Ramos (cell line): ENCODE measurements around the gene SMARCE1.

ENCODE experiments used
- in situ Hi-C: fragments of 300-500 bp; cut with MboI; formaldehyde crosslinking; loops from one replicate; pipeline ENCODE4 v1.14.3; 2022; ENCODE audit warnings: low sequenced_read_pairs; ENCODE audit not compliant: unreplicated experiment

Gene SMARCE1

DNA sequence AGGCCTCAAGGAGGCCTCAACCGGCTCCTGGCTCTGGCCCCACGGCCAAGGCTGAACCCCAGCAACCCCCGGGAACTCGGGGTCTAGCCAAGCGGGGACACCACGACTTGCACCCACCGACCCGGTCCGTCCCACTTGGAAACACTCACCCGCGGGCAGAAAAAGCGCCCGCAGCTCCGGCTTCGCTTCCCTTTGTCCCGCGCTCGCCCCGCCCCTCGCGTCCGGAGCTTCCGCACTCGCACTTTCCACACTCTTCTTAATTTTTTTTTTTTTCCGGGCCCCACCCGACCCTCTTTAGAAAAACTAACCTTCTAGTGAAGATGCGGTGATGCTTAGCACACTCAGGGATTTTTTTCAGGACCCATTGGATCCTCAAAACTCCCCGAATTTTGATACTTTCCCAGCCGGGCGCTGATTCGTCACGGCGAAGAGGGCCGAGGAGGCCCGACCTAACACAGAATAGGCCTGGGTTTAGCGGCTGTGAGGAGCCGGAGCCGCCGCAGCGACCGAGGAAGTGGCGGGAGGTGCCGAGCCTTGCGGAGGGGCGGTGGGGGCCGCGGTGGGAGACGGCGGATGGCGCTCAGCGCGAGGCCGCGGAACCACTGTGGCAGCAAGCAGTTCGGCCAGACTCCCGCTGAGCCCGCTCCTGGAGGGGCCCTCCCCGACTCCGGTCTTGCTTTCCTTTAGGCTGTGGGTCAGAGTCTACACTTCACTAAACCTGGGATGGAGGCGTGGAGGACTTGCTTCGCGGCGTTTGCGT, at the start of gene SMARCE1:
TSS of gene SMARCE1 (minus strand) at position 195 of the 760 bp plus-strand sequence. CDS start 2,016 bp downstream, outside the sequence.
- in situ Hi-C loops, result no loop called here

DNA sequence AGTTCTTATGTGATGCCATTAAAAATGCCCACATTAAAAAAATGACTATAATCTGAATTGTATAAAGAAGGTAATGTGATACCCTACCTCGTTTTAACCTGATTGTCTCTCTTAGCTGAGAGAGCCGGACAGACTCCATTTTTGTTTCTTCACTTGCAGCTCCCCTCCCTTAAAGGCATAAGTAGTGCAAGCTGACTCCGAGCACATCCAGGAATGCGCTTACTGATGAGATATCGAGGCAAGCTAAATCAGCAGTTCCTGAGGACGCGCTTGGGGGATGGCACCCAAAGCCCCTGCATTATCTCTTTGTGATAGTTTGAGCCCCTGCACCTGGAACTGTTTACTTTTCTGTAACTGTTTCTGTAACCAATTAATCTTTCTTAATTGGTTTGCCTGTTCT, 49.7 kb upstream of the SMARCE1 start:
- in situ Hi-C loops, result no loop called here

- in situ Hi-C loops, result no loop called here
These were observed 49.0 kb upstream of the SMARCE1 start for GRCh38 chr17:40696651-40697072.

GRCh38 chr17:40695874-40696472, 48.4 kb upstream of the SMARCE1 start:
- in situ Hi-C loops, result no loop called here

DNA sequence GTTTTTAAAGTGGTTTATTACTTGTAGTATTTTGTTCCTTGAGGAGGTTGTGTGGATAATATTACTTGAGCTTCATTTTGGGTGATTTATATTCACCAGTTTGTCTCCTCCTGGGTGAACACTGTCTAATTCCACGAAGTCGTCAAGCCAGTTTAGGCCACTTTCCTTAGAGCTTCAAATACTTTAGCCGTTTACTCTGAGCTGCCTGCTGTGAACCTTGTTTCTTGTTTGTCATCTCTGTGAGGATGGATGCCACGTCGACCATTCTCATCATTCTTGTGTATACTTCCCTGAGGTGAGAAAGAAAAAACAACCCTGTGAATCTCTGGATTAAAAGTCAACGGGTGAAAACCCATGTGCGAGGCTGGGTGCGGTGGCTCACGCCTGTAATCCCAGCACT, 47.0 kb upstream of the SMARCE1 start:
- in situ Hi-C loops, result no loop called here

DNA sequence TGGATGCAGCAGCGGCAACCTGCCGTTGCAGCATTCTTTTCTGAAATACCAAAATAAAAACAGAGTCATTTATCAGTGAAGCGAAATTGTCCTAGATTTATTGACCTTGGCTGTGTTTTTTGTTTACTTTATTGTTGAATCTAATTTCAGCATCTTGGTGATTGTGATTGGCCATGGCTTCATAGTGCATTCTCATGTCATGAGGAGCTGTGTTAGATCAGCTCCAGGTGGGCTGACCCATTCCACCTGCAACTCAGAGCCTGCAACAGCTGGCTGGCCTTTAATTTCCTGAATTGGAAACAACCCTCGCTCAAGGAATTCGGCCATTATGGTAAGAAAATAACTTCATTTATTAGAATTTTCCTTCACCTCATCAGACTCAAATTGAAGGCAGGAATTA, 39.5 kb upstream of the SMARCE1 start:
- in situ Hi-C loops, result no loop called here

GRCh38 chr17:40686192-40686591, 38.6 kb upstream of the SMARCE1 start:
- in situ Hi-C loops, result no loop called here

DNA sequence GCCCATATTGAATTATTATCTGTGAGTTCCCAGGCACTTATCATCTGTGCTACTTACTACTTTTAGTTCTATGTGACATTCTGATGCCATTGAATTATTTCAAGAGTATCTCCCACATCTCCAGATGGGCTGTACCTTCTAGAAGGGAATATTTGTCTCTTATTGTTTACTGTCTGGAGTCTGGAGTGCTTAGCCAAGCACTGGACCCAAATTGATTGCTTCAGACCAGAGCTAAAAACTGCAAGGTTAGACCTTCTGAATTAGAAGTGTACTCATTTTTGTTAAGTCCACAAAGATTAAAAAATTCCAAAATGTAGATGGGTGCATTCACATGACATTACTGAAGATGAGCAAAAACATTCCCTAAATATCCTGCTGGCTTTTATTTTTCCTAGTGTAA, 33.4 kb upstream of the SMARCE1 start:
- in situ Hi-C loops, result no loop called here

DNA sequence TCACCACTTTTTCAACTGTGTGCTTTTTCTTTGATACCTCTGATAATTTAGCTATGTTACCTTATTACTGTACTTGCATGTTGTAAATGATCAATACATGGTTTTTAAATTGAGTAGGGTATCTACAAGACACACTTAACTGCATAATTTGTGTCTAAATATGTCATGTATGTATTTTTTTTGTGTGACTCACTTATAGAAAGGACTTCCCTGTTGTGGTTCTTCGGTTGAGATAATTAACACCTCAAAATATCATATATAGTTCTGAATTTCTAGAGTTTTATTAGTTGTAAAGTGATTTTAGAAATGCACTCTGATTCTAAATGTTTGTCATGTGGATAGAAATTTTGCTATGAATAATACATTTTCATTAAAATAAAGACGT, 31.9 kb upstream of the SMARCE1 start:
- in situ Hi-C loops, result no loop called here

- in situ Hi-C loops, result no loop called here
These were observed 31.4 kb upstream of the SMARCE1 start for GRCh38 chr17:40678902-40679522.

GRCh38 chr17:40675905-40676304, 28.3 kb upstream of the SMARCE1 start:
- in situ Hi-C loops, result no loop called here

DNA sequence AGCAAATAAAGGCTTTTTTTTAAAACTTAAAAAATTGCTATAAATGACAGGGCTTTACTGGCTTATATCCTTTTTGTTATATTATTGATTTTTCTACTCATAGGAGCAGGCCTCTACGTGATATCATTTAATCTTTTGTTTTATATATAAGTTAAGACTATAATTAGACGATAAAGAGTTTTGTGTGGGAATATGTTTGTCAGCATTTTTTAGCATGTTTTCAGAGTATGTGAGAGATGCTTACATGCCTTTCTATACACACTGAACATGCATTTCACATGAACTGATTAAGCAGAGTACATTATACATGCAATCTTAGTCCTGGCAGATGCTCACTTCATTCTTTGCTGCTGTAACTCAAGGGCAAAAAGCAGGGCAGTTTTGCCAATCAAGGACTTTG, 25.0 kb upstream of the SMARCE1 start:
- in situ Hi-C loops, result no loop called here

GRCh38 chr17:40671282-40671681, 23.7 kb upstream of the SMARCE1 start:
- in situ Hi-C loops, result no loop called here

- in situ Hi-C loops, result no loop called here
These were observed 18.7 kb upstream of the SMARCE1 start for GRCh38 chr17:40666331-40666730.

DNA sequence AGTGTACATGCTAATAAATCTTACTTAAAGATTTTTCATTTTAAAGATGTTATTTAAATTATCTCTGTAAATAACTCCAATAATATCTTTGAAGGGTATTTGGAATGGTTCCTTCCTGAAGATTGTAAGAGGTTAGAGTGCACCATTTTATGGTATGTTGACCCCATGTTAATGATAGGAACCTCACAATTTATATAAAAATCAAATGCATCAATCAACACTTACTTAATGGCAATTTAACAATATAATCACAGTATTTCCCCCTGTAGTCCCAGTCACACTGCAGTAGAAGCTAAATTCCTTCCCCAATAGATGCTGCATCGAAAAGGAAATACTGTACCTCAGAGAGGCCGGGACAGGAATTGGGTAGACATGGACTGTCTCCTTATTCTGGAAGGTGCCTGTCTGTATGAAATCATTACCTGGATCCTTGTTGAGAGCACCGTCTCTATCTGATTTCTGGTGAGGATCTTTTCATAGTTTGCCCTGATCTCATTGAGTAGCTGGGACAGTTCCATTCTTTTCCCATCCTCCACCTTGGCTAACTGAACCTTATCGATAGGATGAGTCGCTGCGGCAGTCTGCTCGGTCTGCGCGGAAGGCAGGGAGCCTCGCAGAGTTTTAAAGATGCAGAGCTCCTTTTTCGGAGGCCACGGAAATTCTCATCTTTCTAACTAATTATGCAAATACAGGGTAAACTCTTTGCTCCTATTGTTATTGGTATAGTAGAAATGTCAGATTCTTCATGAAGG, 17.1 kb upstream of the SMARCE1 start, which contains the start of gene KRT222:
TSS of gene KRT222 (minus strand) at position 596 of the 752 bp plus-strand sequence. CDS start at position 518, 78 bp downstream.
- in situ Hi-C loops, result no loop called here

- in situ Hi-C loops, result no loop called here
These were observed 15.6 kb upstream of the SMARCE1 start for GRCh38 chr17:40663252-40663651.

DNA sequence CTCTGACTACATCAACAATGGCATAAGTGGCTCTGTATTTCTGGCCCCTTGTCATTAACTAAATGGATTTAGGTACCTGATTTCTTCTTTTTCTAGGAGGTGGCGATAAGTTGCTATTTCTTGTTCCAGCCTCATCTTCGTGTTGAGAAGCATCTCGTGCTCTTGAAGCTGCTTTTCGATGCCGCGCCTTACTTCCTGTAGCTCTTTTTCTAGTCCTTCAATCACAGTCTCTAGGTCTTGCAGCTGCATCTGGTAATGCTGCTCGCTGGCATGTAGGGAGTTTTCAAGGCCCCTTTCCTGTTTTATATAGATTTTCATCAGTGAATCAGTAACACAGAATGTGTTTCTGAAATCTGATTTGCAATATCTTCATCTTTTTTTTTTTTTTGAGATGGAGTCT, 12.3 kb upstream of the SMARCE1 start:
- in situ Hi-C loops, result no loop called here

DNA sequence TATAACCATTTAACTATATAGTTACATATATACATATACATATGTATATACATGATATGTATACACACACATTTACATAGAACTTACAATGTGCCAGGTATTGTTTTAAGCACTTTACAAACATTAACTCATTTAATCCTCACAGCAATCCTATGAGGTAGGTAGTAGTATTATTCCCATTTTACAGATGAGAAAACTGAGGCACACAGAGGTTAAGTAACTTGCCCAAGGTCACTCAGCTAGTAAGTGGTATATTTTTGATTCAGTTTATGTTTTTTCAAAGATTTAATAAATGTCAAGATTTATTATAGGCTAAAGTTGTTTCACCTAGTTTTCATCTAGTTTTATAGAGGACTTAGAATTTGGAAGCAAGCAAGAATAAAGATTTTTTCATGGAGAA, 10.8 kb upstream of the SMARCE1 start:
- in situ Hi-C loops, result no loop called here

DNA sequence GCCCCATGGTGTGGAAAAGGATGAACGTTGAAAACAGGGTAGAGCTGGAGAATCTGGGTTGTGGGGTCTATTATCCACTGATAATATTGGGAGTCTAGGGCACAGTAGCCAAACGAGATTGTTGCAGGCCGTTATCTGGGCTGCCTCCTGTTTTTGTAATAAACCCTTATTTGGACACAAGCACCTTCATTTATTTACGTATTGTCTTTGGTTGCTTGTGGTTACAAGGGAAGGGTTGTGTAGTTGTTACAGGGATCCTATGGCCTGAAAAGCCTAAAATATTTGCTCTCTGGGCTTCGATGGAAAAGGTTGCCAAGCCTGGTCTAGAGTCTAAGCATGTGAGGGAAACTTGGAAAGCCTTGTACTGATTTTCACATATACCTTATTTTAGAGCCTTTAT, 4.3 kb upstream of the SMARCE1 start:
- in situ Hi-C loops, result no loop called here

DNA sequence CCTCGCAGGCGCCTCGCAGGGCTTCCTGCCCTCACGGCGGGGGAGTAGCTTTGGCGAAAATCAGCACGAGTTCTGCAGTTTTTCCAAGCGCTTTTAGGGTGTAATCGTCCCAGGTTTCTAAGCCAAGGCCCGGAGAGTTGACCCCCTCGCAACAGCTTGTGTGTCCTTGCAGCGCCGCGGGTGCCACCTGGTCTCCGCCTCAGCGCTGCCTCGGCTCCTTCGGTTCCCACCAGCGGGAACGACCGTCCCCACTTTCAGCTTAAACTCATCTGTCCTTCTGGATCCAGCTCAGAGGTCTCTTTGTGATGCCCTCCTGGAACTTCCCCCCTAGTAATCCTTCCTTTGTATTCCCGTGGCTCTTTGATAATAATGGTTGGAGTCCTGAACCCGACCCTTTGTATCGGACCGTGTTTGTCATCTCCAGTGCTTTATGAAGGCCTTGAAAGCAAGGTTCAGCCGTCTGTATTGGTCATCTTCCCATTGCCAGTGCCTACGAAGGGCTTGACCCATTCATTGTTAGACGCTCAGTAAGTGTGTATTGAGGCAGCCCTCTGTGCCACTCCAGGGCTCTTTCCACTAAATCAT, 858 bp upstream of the SMARCE1 start:
- in situ Hi-C loops, result no loop called here
